GM12865 (cell line): ENCODE measurements around the gene VAC14.

ENCODE experiments used
- DNase-seq: peaks from one replicate; pipeline ENCODE4 v3.0.0; 2010; ENCODE audit warnings: low read depth
- H3K4me3 ChIP-seq: 2 replicates; pipeline ENCODE4 v1.5.1; 2011; ENCODE audit warnings: mild to moderate bottlenecking, low read depth, low read length, control low read depth
- TF ChIP-seq, protein P1 (sequence below): IDR thresholded peaks from 2 replicates; pipeline ENCODE4 v1.5.1; 2011; ENCODE audit warnings: low read length, control low read depth, low read depth, inconsistent platforms; ENCODE audit not compliant: insufficient read depth; ENCODE audit errors: missing control alignments

Gene VAC14

DNA sequence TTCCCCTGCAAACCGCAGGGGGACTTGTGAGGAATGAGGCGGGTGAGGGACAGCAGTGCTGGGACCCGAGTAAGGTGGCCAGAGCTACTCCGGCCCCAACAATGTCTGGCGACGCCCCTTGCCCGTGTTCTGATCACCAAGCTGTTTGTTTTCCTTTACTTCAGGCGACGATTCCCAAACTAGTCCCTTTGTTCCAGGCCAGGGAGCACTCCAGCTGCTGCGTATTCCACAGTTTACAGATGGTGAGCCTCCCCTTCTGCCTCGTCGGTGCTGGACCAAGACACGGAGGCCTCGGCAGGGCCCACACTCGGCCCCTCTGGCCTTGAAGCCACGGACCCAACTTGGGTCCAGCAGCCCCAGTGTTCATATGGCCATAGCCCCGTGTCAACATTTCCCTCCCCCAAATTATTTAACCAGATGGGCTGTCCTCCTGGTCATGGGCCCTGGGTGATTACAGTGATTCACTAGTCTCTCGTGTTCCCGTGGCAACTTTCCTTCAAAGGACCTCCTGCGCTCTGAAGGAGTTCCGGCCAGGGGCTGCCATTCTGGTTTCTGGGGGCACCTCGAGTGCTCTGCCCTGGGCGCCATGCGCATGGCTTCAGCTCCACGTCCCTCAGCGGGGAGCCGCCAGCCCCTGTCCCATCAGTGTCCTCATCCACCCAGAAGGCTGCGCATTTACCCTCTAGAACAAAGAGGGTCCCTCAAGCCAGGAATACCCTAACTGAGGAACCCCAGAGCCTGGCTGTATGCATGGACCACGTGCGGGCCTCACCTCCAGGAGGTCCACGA lies 90.3 kb downstream of the VAC14 start:
- TF ChIP-seq, protein P1, sequence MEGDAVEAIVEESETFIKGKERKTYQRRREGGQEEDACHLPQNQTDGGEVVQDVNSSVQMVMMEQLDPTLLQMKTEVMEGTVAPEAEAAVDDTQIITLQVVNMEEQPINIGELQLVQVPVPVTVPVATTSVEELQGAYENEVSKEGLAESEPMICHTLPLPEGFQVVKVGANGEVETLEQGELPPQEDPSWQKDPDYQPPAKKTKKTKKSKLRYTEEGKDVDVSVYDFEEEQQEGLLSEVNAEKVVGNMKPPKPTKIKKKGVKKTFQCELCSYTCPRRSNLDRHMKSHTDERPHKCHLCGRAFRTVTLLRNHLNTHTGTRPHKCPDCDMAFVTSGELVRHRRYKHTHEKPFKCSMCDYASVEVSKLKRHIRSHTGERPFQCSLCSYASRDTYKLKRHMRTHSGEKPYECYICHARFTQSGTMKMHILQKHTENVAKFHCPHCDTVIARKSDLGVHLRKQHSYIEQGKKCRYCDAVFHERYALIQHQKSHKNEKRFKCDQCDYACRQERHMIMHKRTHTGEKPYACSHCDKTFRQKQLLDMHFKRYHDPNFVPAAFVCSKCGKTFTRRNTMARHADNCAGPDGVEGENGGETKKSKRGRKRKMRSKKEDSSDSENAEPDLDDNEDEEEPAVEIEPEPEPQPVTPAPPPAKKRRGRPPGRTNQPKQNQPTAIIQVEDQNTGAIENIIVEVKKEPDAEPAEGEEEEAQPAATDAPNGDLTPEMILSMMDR = no peak
- DNase-seq = no peak
- no peak overlapping the region for H3K4me3 ChIP-seq

DNA sequence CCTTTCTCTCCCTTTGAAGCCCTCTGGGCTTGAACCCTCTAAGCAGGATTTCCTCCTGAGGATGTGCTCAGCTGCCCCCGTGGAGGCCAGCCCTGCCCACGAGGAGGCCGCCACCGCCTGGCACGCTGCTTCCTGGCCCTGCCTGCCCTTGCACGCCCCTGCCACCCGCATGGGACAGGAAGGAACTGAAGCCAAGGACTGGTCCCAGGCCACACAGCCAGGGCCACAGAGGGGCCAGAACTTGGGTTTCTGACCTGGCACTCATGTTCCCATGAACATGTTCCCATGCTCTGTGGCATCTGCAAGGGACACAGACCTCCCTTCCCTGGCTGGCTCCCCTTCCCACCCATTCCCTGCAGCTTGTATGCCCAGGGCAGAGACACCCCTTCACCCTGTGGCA lies 91.0 kb downstream of the VAC14 start:
- no peak for DNase-seq
- H3K4me3 ChIP-seq = no peak overlapping the region
- TF ChIP-seq, protein P1 = no peak

GRCh38 chr16:70709457-70709856 lies 91.5 kb downstream of the VAC14 start:
- H3K4me3 ChIP-seq = no peak overlapping the region
- DNase-seq = no peak
- TF ChIP-seq, protein P1 = no peak

GRCh38 chr16:70708366-70709246 lies 92.4 kb downstream of the VAC14 start:
- no peak for DNase-seq
- no peak overlapping the region for H3K4me3 ChIP-seq
- TF ChIP-seq, protein P1 = no peak

GRCh38 chr16:70706948-70707465 lies 94.0 kb downstream of the VAC14 start:
- H3K4me3 ChIP-seq = no peak overlapping the region
- TF ChIP-seq, protein P1 = no peak
- DNase-seq = no peak

- DNase-seq = no peak
- TF ChIP-seq, protein P1 = no peak
- no peak overlapping the region for H3K4me3 ChIP-seq
Measured at GRCh38 chr16:70705056-70705455, 95.9 kb downstream of the VAC14 start.
